GM12878 (cell line): Measurements from ENCODE around the gene DDX5. TPM values are rescaled to one million over a fixed set of nuclear protein-coding genes. Genes with fewer than 3 reads are reported as not detected.

ENCODE experiments used
- EGR1 ChIP-seq, 2 experiments: IDR thresholded peaks; 1 replicate in 1 of 2; 2 replicates in 1 of 2; pipeline ENCODE4 v1.6.1; 2011 to 2012; ENCODE audit warnings: low read depth in 2 of 2, low read length in 2 of 2, borderline replicate concordance in 1 of 2, mild to moderate bottlenecking in 1 of 2, moderate library complexity in 1 of 2
- FOXM1 ChIP-seq: IDR thresholded peaks from 2 replicates; pipeline ENCODE4 v1.6.1; 2012; ENCODE audit warnings: low read depth, mild to moderate bottlenecking, inconsistent platforms, low read length, moderate library complexity
- HDGF ChIP-seq: fragments of 450-650 bp; IDR thresholded peaks from 2 replicates; pipeline ENCODE4 v1.6.1; 2016; ENCODE audit warnings: antibody characterized with exemption
- IRF4 ChIP-seq: IDR thresholded peaks from 2 replicates; pipeline ENCODE4 v1.6.1; 2011; ENCODE audit warnings: low read depth, low read length
- MAX ChIP-seq: IDR thresholded peaks from 2 replicates; pipeline ENCODE4 v1.6.1; 2012; ENCODE audit warnings: low read depth, low read length, improper control_type of control experiment
- SUZ12 ChIP-seq: fragments of 200-600 bp; sonication (generic); IDR thresholded peaks from one replicate; pipeline ENCODE4 v1.6.1; 2018; ENCODE audit warnings: antibody characterized with exemption, mild to moderate bottlenecking; ENCODE audit not compliant: unreplicated experiment
- YY1 ChIP-seq: IDR thresholded peaks from 2 replicates; pipeline ENCODE4 v1.6.1; 2011; ENCODE audit warnings: low read depth, mild to moderate bottlenecking, low read length
- polyA plus RNA-seq, 11 experiments: library from polyadenylated mRNA; depleted of rRNA in 4 of 11; unstranded in 6 of 11; stranded (reverse) in 5 of 11; fragments of >200 nt; fragmentation: Nextera tagmentation in 4 of 11; fragmentation: Illumina TruSeq in 1 of 11; extraction: Ambion mirVana in 4 of 11; extraction: Trizol in 1 of 11; gene quantifications; 1 replicate in 1 of 11; 2 replicates in 10 of 11; pipeline versions ENCODE4 v1.2.1 to v1.2.3, GENCODE V29; 2011 to 2016; ENCODE audit warnings: inconsistent platforms in 2 of 11, missing spikeins in 2 of 11, low read depth in 1 of 11
- total RNA-seq, 4 experiments: library from RNA; depleted of rRNA in 3 of 4; stranded (reverse); fragments of >200 nt in 3 of 4; fragmentation: Illumina TruSeq in 1 of 4; extraction: Trizol in 1 of 4; gene quantifications; 2 replicates each; pipeline versions ENCODE4 v1.2.1 to v1.2.3, GENCODE V29; 2013 to 2021
- TF ChIP-seq, protein P1 (sequence below): fragments of 150-350 bp; IDR thresholded peaks from 2 replicates; pipeline ENCODE4 v1.6.1; 2016; ENCODE audit warnings: low read depth, low read length

DDX5 gene
- total and polyA plus RNA-seq, 10 of the 15 experiments (the other 5 are each of a cell fraction or from before 2014, with no cell fraction given) = 257 to 1,423 (median 719) TPM

DNA sequence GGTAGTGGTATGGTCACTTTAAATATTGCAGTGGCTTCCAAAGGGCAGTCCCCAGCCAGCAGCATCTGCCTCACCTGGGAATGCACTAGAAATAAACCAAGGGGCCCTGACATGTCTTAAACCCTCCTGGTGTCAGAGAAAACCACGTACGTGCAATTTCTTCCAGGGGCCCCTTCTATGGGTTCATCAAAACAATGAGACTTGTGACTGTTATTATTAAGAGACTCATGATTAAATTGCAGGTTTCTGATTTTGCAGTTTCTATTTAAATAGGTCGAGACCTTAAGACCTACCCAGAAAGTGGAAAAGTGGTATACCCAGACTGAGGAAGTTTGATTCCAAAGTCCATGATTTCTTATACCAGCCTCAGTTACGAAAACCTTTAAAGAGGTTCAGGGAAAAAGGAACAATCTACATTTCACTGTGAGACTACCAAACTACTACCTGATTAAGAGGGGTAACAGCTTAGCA, 8.5 kb downstream of the DDX5 start (continued):
- no peak for TF ChIP-seq MAX
- TF ChIP-seq FOXM1 = 0 out of 2 replicates have a peak, but pooled peaks have one; percentile 11
- TF ChIP-seq SUZ12 = no peak
- TF ChIP-seq, protein P1, sequence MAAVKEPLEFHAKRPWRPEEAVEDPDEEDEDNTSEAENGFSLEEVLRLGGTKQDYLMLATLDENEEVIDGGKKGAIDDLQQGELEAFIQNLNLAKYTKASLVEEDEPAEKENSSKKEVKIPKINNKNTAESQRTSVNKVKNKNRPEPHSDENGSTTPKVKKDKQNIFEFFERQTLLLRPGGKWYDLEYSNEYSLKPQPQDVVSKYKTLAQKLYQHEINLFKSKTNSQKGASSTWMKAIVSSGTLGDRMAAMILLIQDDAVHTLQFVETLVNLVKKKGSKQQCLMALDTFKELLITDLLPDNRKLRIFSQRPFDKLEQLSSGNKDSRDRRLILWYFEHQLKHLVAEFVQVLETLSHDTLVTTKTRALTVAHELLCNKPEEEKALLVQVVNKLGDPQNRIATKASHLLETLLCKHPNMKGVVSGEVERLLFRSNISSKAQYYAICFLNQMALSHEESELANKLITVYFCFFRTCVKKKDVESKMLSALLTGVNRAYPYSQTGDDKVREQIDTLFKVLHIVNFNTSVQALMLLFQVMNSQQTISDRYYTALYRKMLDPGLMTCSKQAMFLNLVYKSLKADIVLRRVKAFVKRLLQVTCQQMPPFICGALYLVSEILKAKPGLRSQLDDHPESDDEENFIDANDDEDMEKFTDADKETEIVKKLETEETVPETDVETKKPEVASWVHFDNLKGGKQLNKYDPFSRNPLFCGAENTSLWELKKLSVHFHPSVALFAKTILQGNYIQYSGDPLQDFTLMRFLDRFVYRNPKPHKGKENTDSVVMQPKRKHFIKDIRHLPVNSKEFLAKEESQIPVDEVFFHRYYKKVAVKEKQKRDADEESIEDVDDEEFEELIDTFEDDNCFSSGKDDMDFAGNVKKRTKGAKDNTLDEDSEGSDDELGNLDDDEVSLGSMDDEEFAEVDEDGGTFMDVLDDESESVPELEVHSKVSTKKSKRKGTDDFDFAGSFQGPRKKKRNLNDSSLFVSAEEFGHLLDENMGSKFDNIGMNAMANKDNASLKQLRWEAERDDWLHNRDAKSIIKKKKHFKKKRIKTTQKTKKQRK = no peak
- TF ChIP-seq YY1 = no peak
- TF ChIP-seq HDGF = 0 out of 2 replicates have a peak, but pooled peaks have one; percentile 1
- no peak for TF ChIP-seq EGR1 (IDR thresholded peaks at IDR 0.05; ENCODE audit: borderline replicate concordance in 1 of 2, low read depth in 2 of 2, low read length in 2 of 2)
- TF ChIP-seq IRF4 = no peak
